SKM-1 (cell line): ENCODE measurements around the gene ODR4.
A peak's percentile ranks its signal among the peaks of the same experiment; 100 is the strongest.
"Not testable (repeated sequence)": the region's sequence is repeated elsewhere in the genome, so short reads cannot be mapped to it uniquely, and the experiment has no call there.

ENCODE experiments used
- DNase-seq: peaks from one replicate; lab custom pipeline; 2025; ENCODE audit not compliant: unreplicated experiment; lab: John Stamatoyannopoulos, UW

Gene ODR4

GRCh38 chr1:186375152-186375928, at the start of gene ODR4, which contains the start of gene TPR:
Gene ODR4, plus strand, starts transcription at chr1:186375838. Its CDS starts 3,948 bp downstream, at chr1:186379786.
Gene TPR, minus strand, starts transcription at chr1:186375253. Its CDS starts 225 bp downstream, at chr1:186375028.
- peak; percentile 100 for DNase-seq

- no peak for DNase-seq
These were observed 49.6 kb upstream of the ODR4 start for GRCh38 chr1:186326009-186326408.

GRCh38 chr1:186327331-186327730, 48.3 kb upstream of the ODR4 start:
- no peak for DNase-seq

GRCh38 chr1:186330758-186331157, 44.9 kb upstream of the ODR4 start:
- no peak for DNase-seq

- no peak for DNase-seq
These were observed 38.1 kb upstream of the ODR4 start for GRCh38 chr1:186337554-186337953.

GRCh38 chr1:186340772-186341171, 34.9 kb upstream of the ODR4 start:
- DNase-seq = no peak

GRCh38 chr1:186347837-186348691, 27.6 kb upstream of the ODR4 start:
- DNase-seq = not testable (repeated sequence)

- DNase-seq = peak; percentile 62
These were observed 1.1 kb upstream of the ODR4 start for GRCh38 chr1:186374303-186375151.

GRCh38 chr1:186375929-186376319, 286 bp downstream of the ODR4 start:
- no peak for DNase-seq

GRCh38 chr1:186386725-186387383, 11.2 kb downstream of the ODR4 start:
- no peak for DNase-seq

GRCh38 chr1:186390925-186391324, 15.3 kb downstream of the ODR4 start:
- no peak for DNase-seq

- no peak for DNase-seq
These were observed 16.2 kb downstream of the ODR4 start for GRCh38 chr1:186391841-186392240.

- not testable (repeated sequence) for DNase-seq
These were observed 17.1 kb downstream of the ODR4 start for GRCh38 chr1:186392711-186393110.

GRCh38 chr1:186401446-186401845, 25.8 kb downstream of the ODR4 start:
- not testable (repeated sequence) for DNase-seq

GRCh38 chr1:186403632-186404031, 28.0 kb downstream of the ODR4 start:
- DNase-seq = no peak

GRCh38 chr1:186404454-186405051, 28.9 kb downstream of the ODR4 start:
- peak; percentile 64 for DNase-seq

- DNase-seq = no peak
These were observed 33.5 kb downstream of the ODR4 start for GRCh38 chr1:186409091-186409490.

- no peak for DNase-seq
These were observed 37.7 kb downstream of the ODR4 start for GRCh38 chr1:186413319-186413718.

GRCh38 chr1:186418503-186418902, 42.9 kb downstream of the ODR4 start:
- no peak for DNase-seq

- no peak for DNase-seq
These were observed 44.7 kb downstream of the ODR4 start for GRCh38 chr1:186420311-186420710.
